Lower lobe of right lung (tissue), 2 donors: ENCODE measurements around the gene SUCLG2. TPM values are rescaled to one million over a fixed set of nuclear protein-coding genes. Genes with fewer than 3 reads are reported as not detected.
A peak's percentile ranks its signal among the peaks of the same experiment; 100 is the strongest.

Source experiments
- ATAC-seq, 2 donors: fragments of 200-7000 bp; cut with Tn5 transposase; one replicate each; pipeline ENCODE4 v1.9.1; 2020 to 2022; ENCODE audit warnings: mild to moderate bottlenecking in 2 of 2, moderate library complexity in 2 of 2
- DNase-seq: peaks from one replicate; pipeline ENCODE4 v3.0.0-alpha.2; 2020
- H3K27ac ChIP-seq: fragments of 200-600 bp; one replicate; pipeline ENCODE4 v1.8.0; 2022
- H3K27me3 ChIP-seq: fragments of 200-600 bp; one replicate; pipeline ENCODE4 v1.8.0; 2022; ENCODE audit warnings: low read depth
- H3K36me3 ChIP-seq: fragments of 200-600 bp; one replicate; pipeline ENCODE4 v1.8.0; 2022; ENCODE audit warnings: mild to moderate bottlenecking
- H3K4me1 ChIP-seq: fragments of 200-600 bp; one replicate; pipeline ENCODE4 v1.8.0; 2022
- H3K4me3 ChIP-seq: fragments of 200-600 bp; one replicate; pipeline ENCODE4 v1.8.0; 2022; ENCODE audit warnings: mild to moderate bottlenecking
- H3K9me3 ChIP-seq: fragments of 200-600 bp; one replicate; pipeline ENCODE4 v1.8.0; 2022
- intact Hi-C: fragments of 100-400 bp; cut with DNase I; formaldehyde crosslinking; loops from one replicate; pipeline ENCODE4 v1.11.0; 2022
- total RNA-seq: library from RNA; stranded (reverse); fragmentation: NEBNext Ultra II Directional; extraction: Animal tissue kit (Norgen Biotek cat#: 25700); gene quantifications from one replicate; pipeline ENCODE4 v1.2.1, GENCODE V29; 2021
- TF ChIP-seq, protein P1 (sequence below): fragments of 200-600 bp; IDR thresholded peaks from one replicate; pipeline ENCODE4 v1.8.0; 2022; ENCODE audit warnings: antibody characterized with exemption, mild to moderate bottlenecking
- donor health status: DM: no; HTN: yes; CAD: no; lungs with severe emphysema.

Gene SUCLG2
- total RNA-seq, 1 donor from 2014 or later: 50.7 TPM

DNA sequence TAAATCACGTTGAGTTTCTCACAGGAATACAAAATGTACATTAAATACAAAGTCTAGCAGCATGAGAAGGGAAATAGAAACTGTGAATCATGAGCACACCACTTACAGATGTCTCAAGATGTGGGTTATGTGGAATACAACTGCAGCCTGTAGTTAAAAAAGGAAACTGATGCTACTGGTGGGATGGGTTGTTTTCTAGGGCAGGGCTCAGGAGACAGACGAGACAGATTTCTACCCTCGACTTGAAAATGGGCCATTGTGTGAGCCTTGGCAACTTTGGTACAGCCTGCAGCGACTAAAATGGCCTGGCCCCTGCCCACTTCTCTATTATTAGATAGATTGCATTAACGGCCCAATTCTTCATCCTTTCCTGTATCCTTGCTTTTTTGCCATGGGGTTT lies 293.1 kb downstream of the SUCLG2 start:
- DNase-seq: no peak
- no peak for ATAC-seq
- H3K36me3 ChIP-seq: no peaks in the 10 kb centered on the region
- intact Hi-C loops: no loop called here
- no peaks in the 10 kb centered on the region for H3K4me1 ChIP-seq
- no peak overlapping the region for H3K4me3 ChIP-seq
- H3K27ac ChIP-seq: no peak overlapping the region
- TF ChIP-seq, protein P1, sequence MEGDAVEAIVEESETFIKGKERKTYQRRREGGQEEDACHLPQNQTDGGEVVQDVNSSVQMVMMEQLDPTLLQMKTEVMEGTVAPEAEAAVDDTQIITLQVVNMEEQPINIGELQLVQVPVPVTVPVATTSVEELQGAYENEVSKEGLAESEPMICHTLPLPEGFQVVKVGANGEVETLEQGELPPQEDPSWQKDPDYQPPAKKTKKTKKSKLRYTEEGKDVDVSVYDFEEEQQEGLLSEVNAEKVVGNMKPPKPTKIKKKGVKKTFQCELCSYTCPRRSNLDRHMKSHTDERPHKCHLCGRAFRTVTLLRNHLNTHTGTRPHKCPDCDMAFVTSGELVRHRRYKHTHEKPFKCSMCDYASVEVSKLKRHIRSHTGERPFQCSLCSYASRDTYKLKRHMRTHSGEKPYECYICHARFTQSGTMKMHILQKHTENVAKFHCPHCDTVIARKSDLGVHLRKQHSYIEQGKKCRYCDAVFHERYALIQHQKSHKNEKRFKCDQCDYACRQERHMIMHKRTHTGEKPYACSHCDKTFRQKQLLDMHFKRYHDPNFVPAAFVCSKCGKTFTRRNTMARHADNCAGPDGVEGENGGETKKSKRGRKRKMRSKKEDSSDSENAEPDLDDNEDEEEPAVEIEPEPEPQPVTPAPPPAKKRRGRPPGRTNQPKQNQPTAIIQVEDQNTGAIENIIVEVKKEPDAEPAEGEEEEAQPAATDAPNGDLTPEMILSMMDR: no peak
- H3K27me3 ChIP-seq: no peaks in the 10 kb centered on the region
- H3K9me3 ChIP-seq: no peaks in the 10 kb centered on the region

DNA sequence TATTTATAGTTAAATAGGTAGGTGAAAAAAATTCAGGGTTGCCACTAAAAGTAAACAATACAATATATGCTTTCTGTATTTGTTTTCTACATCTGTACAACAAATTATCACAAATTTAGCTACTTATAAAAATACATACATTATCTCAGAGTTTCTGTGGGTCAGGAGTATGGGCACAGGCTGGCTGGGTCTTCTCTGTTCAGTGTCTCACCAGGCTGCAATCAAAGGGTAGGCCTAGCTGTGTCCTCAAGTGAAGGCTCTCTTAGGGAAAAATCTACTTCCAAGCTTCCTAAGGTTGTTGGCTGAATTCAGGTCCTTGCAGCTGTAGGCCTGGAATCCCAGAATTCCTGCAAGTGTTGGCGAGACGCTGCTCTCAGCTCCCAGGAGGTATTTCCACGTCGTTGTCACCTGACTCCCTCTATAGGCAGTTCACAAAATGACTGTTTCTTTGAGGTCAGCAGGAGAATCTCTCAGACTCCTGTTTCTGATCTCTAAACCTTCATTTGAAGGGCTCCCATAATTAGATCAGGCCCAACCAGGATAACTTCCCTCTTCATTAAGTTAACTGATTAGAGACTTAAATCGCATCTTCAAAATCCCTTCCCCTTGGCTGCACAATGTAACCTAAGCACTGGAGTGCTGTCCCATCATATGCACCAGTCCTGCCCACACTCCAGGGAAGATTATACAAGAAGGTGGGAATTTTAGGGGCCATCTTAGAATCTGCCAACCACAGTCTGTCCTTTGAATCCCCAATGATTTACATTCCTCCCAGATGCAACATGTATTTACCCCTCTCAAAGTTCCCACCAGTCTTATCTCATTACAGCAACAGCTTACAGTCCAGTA lies 296.6 kb downstream of the SUCLG2 start:
- no peak for DNase-seq
- intact Hi-C loops: no loop called here
- Histone ChIP-seq H3K9me3 (no peaks in the 10 kb centered on the region), H3K27ac (no peak overlapping the region), H3K27me3 (no peaks in the 10 kb centered on the region), H3K4me3 (no peak overlapping the region), H3K36me3 (no peaks in the 10 kb centered on the region), H3K4me1 (no peaks in the 10 kb centered on the region)
- peak in 1 of 2 donors; percentile 55 for ATAC-seq
- TF ChIP-seq, protein P1: peak; percentile 47

DNA sequence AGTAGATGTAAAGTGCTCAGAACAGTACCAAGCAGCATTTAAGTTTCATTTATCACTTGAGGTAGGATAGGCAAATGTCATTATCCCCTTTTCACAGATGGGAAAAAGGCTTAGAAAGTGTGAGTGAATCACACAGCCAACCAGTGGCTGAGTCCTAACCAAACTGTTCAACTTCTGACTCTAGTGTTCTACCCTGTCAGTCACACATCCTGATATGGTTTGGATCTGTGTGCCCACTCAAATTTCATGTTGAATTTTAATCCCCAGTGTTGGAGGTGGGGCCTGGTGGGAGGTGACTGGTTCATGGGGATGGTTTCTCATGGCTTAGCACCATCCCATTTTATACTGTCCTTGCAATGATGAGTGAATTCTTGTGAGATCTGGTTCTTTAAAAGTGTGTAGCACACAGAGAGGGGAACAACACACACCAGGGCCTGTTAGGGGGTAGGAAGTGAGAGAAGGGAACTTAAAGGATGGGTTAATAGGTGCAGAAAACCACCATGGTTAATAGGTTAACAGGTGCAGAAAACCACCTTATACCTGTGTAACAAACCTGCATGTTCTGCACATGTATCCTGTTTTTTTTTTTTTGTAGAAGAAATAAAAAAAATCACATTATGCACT lies 304.7 kb downstream of the SUCLG2 start:
- TF ChIP-seq, protein P1: no peak
- no peak overlapping the region for H3K27ac ChIP-seq
- intact Hi-C loops: no loop called here
- H3K9me3 ChIP-seq: no peaks in the 10 kb centered on the region
- no peaks in the 10 kb centered on the region for H3K36me3 ChIP-seq
- H3K4me1 ChIP-seq: no peaks in the 10 kb centered on the region
- DNase-seq (no peak), ATAC-seq (no peak)
- H3K4me3 ChIP-seq: no peak overlapping the region
- H3K27me3 ChIP-seq: no peaks in the 10 kb centered on the region

DNA sequence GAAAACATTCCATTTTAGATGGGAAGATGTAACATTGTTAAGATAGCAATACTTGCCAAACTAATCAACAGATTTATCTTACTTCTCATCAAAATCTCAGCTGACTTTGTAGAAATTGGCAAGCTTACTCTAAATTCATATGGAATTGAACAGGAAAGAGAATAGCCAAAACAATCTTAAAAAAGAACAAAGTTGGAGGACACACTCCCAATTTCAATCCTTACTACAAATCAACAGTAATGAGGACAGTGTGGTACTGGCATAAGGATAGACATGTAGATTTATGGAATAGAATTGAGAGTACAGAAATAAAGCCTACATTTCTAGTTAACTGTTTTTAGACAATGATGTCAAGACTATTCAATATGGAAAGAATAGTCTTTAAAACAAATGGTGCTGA lies 308.3 kb downstream of the SUCLG2 start:
- Histone ChIP-seq H3K4me1 (no peaks in the 10 kb centered on the region), H3K9me3 (peaks cover 6% of the 10 kb centered on the region), H3K4me3 (no peak overlapping the region), H3K27me3 (no peaks in the 10 kb centered on the region), H3K27ac (no peak overlapping the region), H3K36me3 (no peaks in the 10 kb centered on the region)
- DNase-seq (no peak), ATAC-seq (no peak)
- intact Hi-C loops: no loop called here
- TF ChIP-seq, protein P1: no peak

DNA sequence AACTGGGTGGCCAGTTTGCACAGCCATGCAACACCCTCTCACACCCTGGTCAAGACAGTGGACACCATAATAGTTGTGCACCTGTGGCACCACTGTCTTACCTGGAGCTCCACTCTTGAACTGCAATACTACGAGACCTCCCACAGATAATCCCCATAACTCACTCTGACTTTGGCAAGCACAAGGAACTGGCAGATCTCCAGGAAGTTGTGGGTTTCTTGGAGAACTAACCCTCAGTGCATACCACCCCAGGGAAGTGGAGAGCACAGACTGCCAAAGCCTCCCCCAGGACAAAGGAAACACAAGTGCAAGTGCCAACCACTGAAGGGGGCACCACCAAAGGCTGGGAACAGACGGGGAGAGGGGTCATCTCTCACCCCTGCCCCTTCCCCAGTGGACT lies 318.6 kb downstream of the SUCLG2 start:
- peak in 1 of 2 donors; percentile 27 for ATAC-seq

More for the DNA sequence above, 318.6 kb downstream of the SUCLG2 start:
- no peak for DNase-seq
- H3K4me1 ChIP-seq: no peaks in the 10 kb centered on the region
- no peak overlapping the region for H3K27ac ChIP-seq
- intact Hi-C loops: no loop called here
- no peaks in the 10 kb centered on the region for H3K36me3 ChIP-seq
- TF ChIP-seq, protein P1: no peak
- no peaks in the 10 kb centered on the region for H3K27me3 ChIP-seq
- no peak overlapping the region for H3K4me3 ChIP-seq
- peaks cover 19% of the 10 kb centered on the region for H3K9me3 ChIP-seq
